Osteoblast (primary cell): Measurements from ENCODE around the gene OMG. TPM values are rescaled to one million over a fixed set of nuclear protein-coding genes. Genes with fewer than 3 reads are reported as not detected.

Experiments
- DNase-seq: peaks from one replicate; pipeline ENCODE4 v3.0.0; 2011; ENCODE audit warnings: low spot score, mixed read lengths; ENCODE audit not compliant: insufficient read length; ENCODE audit errors: missing footprints
- H2AFZ ChIP-seq: 2 replicates; pipeline ENCODE4 v1.6.0; 2011; ENCODE audit warnings: mild to moderate bottlenecking, low read length
- H3K27ac ChIP-seq: 2 replicates; pipeline ENCODE4 v1.5.1; 2011; ENCODE audit warnings: mild to moderate bottlenecking, low read depth, low read length, moderate library complexity
- H3K27me3 ChIP-seq: 2 replicates; pipeline ENCODE4 v1.6.0; 2012; ENCODE audit warnings: mild to moderate bottlenecking, control low read depth, inconsistent platforms, low read length, moderate library complexity; ENCODE audit not compliant: insufficient read depth
- H3K36me3 ChIP-seq: 2 replicates; pipeline ENCODE4 v1.5.1; 2011; ENCODE audit warnings: mild to moderate bottlenecking, low read length, control low read depth, moderate library complexity; ENCODE audit not compliant: insufficient read depth
- H3K4me1 ChIP-seq: 2 replicates; pipeline ENCODE4 v1.5.1; 2011; ENCODE audit warnings: mild to moderate bottlenecking, low read length, control low read depth, moderate library complexity; ENCODE audit not compliant: insufficient read depth
- H3K4me2 ChIP-seq: 2 replicates; pipeline ENCODE4 v1.6.0; 2011; ENCODE audit warnings: mild to moderate bottlenecking, low read length; ENCODE audit not compliant: insufficient read depth
- H3K4me3 ChIP-seq: fragments of 200-600 bp; sonication (generic); 3 replicates; pipeline ENCODE4 v1.5.1; 2012; ENCODE audit warnings: mild to moderate bottlenecking, low read length, inconsistent platforms; ENCODE audit not compliant: insufficient read depth
- H3K79me2 ChIP-seq: 2 replicates; pipeline ENCODE4 v1.6.0; 2012; ENCODE audit warnings: mild to moderate bottlenecking, low read length, control low read depth, inconsistent platforms; ENCODE audit not compliant: insufficient read depth
- H3K9me3 ChIP-seq: 2 replicates; pipeline ENCODE4 v1.5.1; 2011; ENCODE audit warnings: low read depth, low read length, control low read depth
- H4K20me1 ChIP-seq: 2 replicates; pipeline ENCODE4 v1.6.0; 2012; ENCODE audit warnings: mild to moderate bottlenecking, low read length, control low read depth; ENCODE audit not compliant: insufficient read depth
- total RNA-seq: library from RNA; depleted of rRNA; stranded (reverse); fragments of >200 nt; gene quantifications from 2 replicates; pipeline ENCODE4 v1.2.3, GENCODE V29; 2012
- TF ChIP-seq, protein P1 (sequence below): IDR thresholded peaks from 2 replicates; pipeline ENCODE4 v1.5.1; 2011; ENCODE audit warnings: mild to moderate bottlenecking, low read depth, low read length, moderate library complexity; ENCODE audit errors: extremely low read depth

OMG gene
- total RNA-seq, 1 donor = 0.72 TPM

DNA sequence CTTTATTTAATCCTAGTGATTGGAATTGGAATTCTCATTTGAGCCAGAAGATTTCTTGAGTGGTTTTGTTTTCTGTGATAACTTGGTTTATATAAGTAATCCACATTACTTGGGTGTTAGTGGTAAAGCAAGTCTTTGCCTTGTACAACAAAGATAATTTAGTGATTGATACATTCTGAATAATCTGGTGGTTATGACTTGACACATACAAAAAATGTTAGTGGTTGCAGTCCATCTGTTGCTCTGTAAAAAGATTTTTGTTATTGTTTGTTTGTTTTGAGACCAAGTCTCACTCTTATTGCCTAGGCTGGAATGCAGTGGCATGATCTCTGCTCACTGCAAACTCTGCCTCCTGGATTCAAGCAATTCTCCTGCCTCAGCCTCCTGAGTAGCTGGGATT is 13.2 kb downstream of the OMG start:
- Histone ChIP-seq H3K4me3 (no peak overlapping the region), H3K36me3 (peaks cover 5% of the 10 kb centered on the region), H3K4me2 (no peak overlapping the region), H3K27me3 (no peaks in the 10 kb centered on the region), H3K79me2 (no peaks in the 10 kb centered on the region), H4K20me1 (no peaks in the 10 kb centered on the region), H3K27ac (no peak overlapping the region), H2AFZ (no peak overlapping the region), H3K4me1 (peaks cover 4% of the 10 kb centered on the region), H3K9me3 (no peaks in the 10 kb centered on the region)
- DNase-seq = no peak
- TF ChIP-seq, protein P1, sequence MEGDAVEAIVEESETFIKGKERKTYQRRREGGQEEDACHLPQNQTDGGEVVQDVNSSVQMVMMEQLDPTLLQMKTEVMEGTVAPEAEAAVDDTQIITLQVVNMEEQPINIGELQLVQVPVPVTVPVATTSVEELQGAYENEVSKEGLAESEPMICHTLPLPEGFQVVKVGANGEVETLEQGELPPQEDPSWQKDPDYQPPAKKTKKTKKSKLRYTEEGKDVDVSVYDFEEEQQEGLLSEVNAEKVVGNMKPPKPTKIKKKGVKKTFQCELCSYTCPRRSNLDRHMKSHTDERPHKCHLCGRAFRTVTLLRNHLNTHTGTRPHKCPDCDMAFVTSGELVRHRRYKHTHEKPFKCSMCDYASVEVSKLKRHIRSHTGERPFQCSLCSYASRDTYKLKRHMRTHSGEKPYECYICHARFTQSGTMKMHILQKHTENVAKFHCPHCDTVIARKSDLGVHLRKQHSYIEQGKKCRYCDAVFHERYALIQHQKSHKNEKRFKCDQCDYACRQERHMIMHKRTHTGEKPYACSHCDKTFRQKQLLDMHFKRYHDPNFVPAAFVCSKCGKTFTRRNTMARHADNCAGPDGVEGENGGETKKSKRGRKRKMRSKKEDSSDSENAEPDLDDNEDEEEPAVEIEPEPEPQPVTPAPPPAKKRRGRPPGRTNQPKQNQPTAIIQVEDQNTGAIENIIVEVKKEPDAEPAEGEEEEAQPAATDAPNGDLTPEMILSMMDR = no peak

DNA sequence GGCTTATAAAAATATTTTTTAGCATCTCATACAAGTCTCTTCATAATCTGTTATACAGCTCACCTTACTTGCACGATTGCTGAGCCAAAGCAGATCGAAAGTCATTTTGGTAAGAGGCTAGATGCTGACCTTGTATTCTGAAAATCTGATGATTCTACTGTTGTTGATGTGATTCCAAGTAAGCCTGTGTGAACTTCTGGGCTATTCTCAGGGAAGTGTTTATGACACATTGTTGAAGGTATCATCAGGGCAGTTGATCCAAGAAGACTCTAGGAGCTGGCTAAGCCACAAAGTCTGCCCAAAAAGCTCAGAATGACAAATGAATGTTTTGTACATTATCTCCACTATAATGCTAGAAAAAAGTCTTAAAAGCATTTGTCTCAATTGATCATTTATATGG is 16.0 kb downstream of the OMG start:
- Histone ChIP-seq H3K4me2 (no peak overlapping the region), H3K4me1 (peaks cover 4% of the 10 kb centered on the region), H3K27me3 (no peaks in the 10 kb centered on the region), H3K79me2 (no peaks in the 10 kb centered on the region), H3K4me3 (no peak overlapping the region), H4K20me1 (no peaks in the 10 kb centered on the region), H3K9me3 (no peaks in the 10 kb centered on the region), H2AFZ (no peak overlapping the region), H3K27ac (no peak overlapping the region), H3K36me3 (peaks cover 15% of the 10 kb centered on the region)
- TF ChIP-seq, protein P1 = no peak
- no peak for DNase-seq

DNA sequence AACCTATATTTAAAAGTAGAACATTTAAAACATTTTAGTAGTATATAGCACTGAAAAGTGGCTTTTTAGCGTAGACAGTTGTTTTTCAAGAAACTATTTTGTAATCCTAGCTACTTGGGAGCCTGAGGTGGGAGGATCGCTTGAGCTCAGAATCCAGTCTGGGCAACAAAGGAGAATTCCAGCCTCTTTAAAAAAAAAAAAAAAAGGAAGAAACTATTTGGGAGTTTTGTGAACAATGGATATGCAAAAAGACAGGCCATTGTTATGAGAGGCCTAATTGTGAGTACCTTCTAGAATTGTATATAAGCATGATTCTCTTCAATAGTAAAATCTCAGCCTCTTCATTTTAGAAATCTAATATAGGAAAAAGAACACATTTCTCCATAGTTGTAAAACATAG is 17.6 kb downstream of the OMG start:
- no peak overlapping the region for H3K4me3 ChIP-seq
- H3K36me3 ChIP-seq = peaks cover 15% of the 10 kb centered on the region
- no peaks in the 10 kb centered on the region for H3K27me3 ChIP-seq
- DNase-seq = no peak
- TF ChIP-seq, protein P1 = no peak
- H3K4me1 ChIP-seq = peaks cover 10% of the 10 kb centered on the region
- H4K20me1 ChIP-seq = no peaks in the 10 kb centered on the region
- no peaks in the 10 kb centered on the region for H3K9me3 ChIP-seq
- no peak overlapping the region for H3K4me2 ChIP-seq
- no peak overlapping the region for H2AFZ ChIP-seq
- no peak overlapping the region for H3K27ac ChIP-seq
- no peaks in the 10 kb centered on the region for H3K79me2 ChIP-seq

DNA sequence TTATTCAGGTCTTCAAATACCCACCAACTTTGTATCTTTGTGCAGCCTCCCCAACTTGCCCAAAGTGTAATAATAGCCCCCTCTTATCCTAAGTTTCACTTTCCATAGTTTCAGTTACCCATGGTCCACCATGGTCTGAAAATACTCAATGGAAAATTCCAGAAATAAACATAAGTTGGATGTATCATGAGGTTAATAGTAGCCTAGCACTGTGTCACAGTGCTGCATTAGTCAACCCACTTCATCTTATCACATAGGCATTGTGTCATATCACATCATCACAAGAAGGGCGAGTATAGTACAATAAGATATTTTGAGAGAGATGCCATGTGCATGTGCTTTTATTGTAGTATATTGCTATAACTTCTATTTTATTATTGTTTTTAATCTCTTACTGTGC is 21.9 kb downstream of the OMG start:
- no peak overlapping the region for H2AFZ ChIP-seq
- H4K20me1 ChIP-seq = no peaks in the 10 kb centered on the region
- TF ChIP-seq, protein P1 = no peak
- no peaks in the 10 kb centered on the region for H3K27me3 ChIP-seq
- no peak overlapping the region for H3K4me2 ChIP-seq
- peaks cover 4% of the 10 kb centered on the region for H3K79me2 ChIP-seq
- no peak for DNase-seq
- H3K4me1 ChIP-seq = peaks cover 17% of the 10 kb centered on the region
- no peaks in the 10 kb centered on the region for H3K9me3 ChIP-seq
- H3K27ac ChIP-seq = no peak overlapping the region
- H3K36me3 ChIP-seq = peaks cover 10% of the 10 kb centered on the region
- no peak overlapping the region for H3K4me3 ChIP-seq
